GM20000 (cell line): Measurements from ENCODE around the gene RPLP2.

Experiments
- DNase-seq: peaks from one replicate; pipeline ENCODE4 v3.0.0; 2012; ENCODE audit warnings: low spot score
- TF ChIP-seq, protein P1 (sequence below): IDR thresholded peaks from 2 replicates; pipeline ENCODE4 v1.5.1; 2012; ENCODE audit warnings: mild to moderate bottlenecking, control low read depth; ENCODE audit errors: extremely low read depth, missing control alignments

RPLP2 gene

DNA sequence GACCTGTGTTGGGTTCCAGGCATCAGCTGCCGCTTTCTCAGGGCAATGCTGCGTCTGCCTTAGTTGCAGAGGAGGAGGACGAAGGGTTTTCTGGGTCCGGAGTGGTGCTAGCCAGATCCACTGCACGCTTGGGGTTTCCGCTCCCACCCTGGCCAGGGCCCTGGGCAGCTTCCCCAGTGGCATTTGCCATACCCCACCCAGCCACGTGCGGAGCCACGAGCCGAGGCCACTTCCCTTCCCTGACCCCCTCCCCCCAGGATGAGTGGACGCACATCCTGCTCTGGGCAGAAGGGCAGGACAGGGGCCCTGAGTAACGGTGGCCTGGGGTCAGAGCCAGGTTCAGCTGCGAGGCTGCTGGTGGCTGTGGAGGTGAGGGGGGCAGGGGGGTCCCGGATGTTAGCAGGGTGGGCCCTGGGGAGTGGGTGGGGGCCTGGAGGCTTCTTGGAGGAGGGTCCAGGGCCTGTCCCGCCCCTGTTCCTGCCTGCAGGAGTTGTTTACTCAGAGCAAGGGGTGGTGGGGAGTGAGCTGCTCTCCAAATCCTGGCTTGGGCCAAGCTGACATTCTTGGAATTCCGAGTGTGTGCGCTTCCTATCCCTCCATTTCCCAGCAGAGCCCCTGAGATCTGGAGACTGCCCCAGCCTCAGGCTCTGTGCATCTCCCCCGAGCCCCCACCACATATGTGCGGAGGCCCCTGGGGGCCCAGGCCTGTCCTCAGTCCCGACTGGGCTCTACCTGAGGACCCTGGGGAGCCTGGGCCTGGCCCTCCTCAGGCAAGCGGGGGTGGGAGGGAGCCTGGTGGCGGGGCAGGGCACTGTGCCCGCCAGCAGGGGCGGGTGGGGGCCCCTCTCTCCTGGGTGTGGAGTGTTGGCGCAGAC, 34.3 kb downstream of the RPLP2 start:
- TF ChIP-seq, protein P1, sequence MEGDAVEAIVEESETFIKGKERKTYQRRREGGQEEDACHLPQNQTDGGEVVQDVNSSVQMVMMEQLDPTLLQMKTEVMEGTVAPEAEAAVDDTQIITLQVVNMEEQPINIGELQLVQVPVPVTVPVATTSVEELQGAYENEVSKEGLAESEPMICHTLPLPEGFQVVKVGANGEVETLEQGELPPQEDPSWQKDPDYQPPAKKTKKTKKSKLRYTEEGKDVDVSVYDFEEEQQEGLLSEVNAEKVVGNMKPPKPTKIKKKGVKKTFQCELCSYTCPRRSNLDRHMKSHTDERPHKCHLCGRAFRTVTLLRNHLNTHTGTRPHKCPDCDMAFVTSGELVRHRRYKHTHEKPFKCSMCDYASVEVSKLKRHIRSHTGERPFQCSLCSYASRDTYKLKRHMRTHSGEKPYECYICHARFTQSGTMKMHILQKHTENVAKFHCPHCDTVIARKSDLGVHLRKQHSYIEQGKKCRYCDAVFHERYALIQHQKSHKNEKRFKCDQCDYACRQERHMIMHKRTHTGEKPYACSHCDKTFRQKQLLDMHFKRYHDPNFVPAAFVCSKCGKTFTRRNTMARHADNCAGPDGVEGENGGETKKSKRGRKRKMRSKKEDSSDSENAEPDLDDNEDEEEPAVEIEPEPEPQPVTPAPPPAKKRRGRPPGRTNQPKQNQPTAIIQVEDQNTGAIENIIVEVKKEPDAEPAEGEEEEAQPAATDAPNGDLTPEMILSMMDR = no peak
- DNase-seq = no peak

DNA sequence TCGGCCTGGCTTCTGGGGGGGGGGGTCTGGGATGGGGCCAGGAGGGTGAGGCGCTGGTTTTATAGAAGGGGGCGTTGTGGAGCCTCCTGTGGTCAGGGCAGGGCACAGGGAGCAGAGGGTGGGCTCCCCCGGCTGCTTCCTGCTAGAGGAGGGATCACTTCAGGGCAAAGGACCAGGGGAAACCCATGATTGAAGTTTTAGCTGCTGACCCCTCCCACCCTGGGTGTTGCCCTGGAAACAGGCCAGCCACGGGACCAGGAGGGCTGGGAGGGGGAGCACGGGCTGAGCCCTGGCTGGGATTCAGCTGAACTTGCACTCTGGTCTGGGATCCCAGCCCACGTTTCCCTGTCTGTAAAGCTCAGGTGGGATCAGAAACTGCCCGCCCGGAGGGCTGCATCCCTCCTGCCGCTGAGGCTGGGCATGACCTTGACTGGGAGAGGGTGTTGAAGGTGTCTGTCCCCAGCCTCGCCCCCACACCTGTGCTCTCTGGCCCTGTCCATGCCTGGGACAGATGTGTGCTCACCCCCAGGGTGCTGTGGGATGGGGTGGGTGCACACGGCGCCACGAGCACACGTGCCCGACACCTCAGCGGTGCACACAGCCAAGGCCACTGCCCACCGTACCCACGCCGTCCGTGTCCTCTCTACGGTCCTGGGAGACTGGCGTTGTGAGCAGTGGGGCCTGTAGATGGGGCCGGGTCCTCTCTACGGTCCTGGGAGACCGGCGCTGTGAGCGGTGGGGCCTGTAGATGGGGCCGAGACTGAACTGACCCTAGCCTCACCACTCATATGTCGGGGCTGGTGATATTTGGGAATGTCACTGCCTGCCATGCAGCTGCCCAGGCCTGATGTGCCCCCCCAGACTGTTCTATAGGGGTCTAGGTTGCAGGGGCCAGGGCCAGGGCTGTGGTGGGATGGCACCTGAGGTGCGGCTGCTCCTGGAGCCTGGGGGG, 35.2 kb downstream of the RPLP2 start:
- peak; percentile 80 for DNase-seq
- TF ChIP-seq, protein P1 = no peak

DNA sequence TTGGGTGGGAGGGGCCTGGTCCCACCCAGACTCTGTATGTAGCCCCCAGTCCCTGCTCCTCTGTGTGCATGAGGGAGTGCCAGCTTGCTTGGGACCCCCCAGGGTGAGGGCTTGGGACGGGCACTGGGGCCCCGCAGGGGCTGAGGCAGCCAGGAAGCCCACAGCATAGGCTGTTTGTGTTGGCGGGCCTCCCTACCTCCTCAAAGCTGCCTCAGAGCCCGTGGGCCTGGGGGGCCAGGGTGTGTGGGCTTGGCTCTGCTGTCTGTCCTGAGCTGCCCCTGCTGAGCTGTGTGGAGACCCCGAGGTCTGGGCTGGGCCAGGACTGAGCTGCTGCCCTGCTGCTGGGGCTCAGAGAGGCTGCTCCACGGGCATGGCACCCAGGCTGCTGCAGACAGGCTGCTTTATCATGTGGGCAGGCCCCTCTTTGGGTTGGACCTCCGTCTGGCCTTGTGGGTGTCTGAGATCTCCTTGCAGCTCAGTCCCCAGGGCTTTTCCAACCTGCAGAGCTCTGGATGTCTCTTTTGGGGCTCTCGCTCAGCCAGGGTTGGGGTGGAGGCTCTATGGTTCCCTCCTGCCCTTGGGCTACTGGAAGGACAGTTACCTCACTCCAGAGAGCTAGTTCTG, 36.2 kb downstream of the RPLP2 start:
- no peak for DNase-seq
- TF ChIP-seq, protein P1 = no peak

DNA sequence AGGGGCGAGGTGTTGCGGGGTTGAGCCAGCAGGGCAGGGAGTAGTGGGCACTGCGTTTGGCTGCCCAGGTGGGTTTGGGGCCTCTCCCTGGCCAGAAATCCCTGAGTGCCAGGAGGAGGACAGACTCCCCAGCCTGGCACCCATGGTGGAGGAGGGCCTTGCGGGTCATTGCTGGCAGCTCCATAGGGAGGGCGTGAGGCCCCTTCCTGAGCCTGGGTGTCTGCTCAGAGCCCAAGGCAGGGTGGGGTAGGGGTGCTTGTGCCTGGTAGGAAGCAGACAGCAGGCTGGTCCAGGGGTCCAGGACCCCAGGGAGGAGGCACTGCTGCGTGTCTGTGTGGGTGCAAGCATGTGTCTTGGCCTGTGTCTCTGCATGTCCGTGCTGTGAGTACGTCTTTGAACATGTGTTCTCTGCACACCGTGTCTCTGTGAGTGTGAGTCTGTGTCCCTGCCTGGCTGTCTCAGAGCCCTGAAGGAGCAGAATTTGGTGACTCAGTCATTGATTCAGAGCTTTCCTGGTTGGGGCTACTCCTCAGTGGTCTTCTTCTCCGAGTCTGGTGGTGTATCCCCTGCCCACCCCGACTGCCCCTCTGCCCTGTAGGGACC, 36.8 kb downstream of the RPLP2 start:
- no peak for DNase-seq
- TF ChIP-seq, protein P1 = no peak

DNA sequence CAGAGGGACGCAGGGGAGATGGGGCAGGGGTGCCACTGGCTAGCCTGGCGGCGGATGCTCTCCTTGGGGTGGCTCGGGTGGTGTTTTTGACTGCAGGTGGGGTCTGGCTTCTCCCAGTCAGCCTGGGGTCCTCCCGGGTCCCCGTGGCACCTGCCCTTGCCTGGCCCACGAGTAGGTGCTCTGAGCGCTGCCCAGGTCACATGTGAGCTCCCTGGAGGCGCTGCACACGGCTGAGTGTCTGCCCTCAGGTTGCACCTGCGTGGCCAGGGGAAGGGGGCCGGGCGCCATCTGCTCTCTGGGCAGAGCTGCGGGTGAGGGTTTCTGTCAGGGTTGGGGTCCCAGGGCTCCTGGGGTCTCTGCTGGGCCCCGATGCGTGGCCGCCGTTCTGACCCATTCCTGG, 38.1 kb downstream of the RPLP2 start:
- TF ChIP-seq, protein P1 = no peak
- DNase-seq = no peak

DNA sequence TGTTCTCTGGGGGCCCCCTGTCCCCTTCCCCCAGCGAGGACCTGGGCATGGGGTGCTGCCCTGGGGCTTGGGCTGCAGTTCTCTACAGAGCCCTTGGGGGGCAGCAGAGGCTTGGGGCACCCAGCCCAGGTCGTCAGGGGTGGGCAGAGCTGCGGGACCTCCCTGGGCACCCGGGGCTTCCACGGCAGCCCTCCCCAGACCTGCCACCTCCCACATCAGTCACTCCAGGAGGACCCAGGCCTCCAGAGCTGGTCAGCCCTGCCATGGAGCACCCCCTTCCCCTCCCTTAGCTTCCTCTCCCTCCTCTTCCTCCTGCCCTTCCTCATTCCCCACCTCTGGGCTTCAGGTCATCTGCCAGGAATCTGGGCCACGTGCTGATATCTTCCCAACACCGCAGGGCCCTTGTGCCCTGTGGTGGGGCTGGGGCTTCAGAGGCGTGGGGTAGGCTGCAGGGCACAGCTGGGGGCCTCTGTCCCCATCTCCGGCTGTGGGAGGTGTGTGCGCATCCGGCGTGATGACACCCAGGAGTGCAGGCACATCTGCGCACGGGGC, 38.7 kb downstream of the RPLP2 start:
- TF ChIP-seq, protein P1 = peak; percentile 84
- peak; percentile 92 for DNase-seq
